Right cardiac atrium (tissue), 5 donors: Measurements from ENCODE around the gene ABTB1. TPM values are rescaled to one million over a fixed set of nuclear protein-coding genes. Genes with fewer than 3 reads are reported as not detected.

ENCODE experiments used
- ATAC-seq, 2 donors: fragments of 200-7000 bp; cut with Tn5 transposase; one replicate each; pipeline versions ENCODE4 v1.8.0 to v1.9.1; 2020; ENCODE audit warnings: moderate library complexity in 2 of 2, mild to moderate bottlenecking in 1 of 2
- DNase-seq, 3 donors: peaks; one replicate each; pipeline ENCODE4 v3.0.0-alpha.2; 2020
- H3K27ac ChIP-seq: one replicate; pipeline ENCODE4 v1.5.1; 2013; ENCODE audit warnings: mild to moderate bottlenecking, low read length, control low read depth, moderate library complexity
- H3K27me3 ChIP-seq: one replicate; pipeline ENCODE4 v1.6.1; 2013; ENCODE audit not compliant: control insufficient read depth, insufficient read depth
- H3K4me1 ChIP-seq: one replicate; pipeline ENCODE4 v1.6.1; 2013; ENCODE audit warnings: low read length; ENCODE audit not compliant: control insufficient read depth, insufficient read depth
- H3K4me3 ChIP-seq: one replicate; pipeline ENCODE4 v1.5.1; 2013; ENCODE audit warnings: low read length, control low read depth
- H3K9me3 ChIP-seq: one replicate; pipeline ENCODE4 v1.6.1; 2013; ENCODE audit warnings: low read length; ENCODE audit not compliant: control insufficient read depth
- WGBS: extraction: QIAGEN DNeasy Blood & Tissue Kit; methylation state at CpG from one replicate; pipeline ENCODE4 v1.1.7; 2013; 5-methylcytosine and 5-hydroxymethylcytosine counted together
- intact Hi-C, 4 donors: fragments of 100-400 bp; cut with DNase I; formaldehyde crosslinking; loops; one replicate each; pipeline versions ENCODE4 v1.11.0 to v1.14.0; 2022 to 2023
- polyA plus RNA-seq: library from polyadenylated mRNA; stranded (reverse); fragments of 200-250 nt; gene quantifications from one replicate; pipeline ENCODE4 v1.2.3, GENCODE V29; 2013
- total RNA-seq, 4 donors: library from RNA; stranded (reverse); fragmentation: NEBNext Ultra II Directional; extraction: Animal tissue kit (Norgen Biotek cat#: 25700); gene quantifications; one replicate each; pipeline ENCODE4 v1.2.1, GENCODE V29; 2021
- donor health status: healthy with polysubstance abuse.
- donor health status: DM: no; HTN: yes; CAD: no.
- donor health status: DM: no; HTN: no; CAD: no.
- donor health status: DM: no; HTN: yes; CAD: no; lungs with severe emphysema.
- donor health status: DM: yes; HTN: yes; CAD: no.

Gene ABTB1
- total and polyA plus RNA-seq, 5 donors = 20.2 to 47.1 (median 37.0) TPM

GRCh38 chr3:127634653-127635052, 38.1 kb upstream of the ABTB1 start:
- H3K4me3 ChIP-seq = no peak overlapping the region
- no peak for DNase-seq
- peaks cover 5% of the 10 kb centered on the region for H3K4me1 ChIP-seq
- H3K27me3 ChIP-seq = no peaks in the 10 kb centered on the region
- no peaks in the 10 kb centered on the region for H3K9me3 ChIP-seq
- 87% methylated on average over 12 of the region's 12 CpGs for WGBS
- no peak for ATAC-seq
- no peak overlapping the region for H3K27ac ChIP-seq
- intact Hi-C loops = no loop called here

- H3K9me3 ChIP-seq = no peaks in the 10 kb centered on the region
- ATAC-seq (peak; percentile 31 to 39), DNase-seq (no peak)
- WGBS = 74% methylated on average over 3 of the region's 3 CpGs
- H3K4me1 ChIP-seq = no peaks in the 10 kb centered on the region
- no peak overlapping the region for H3K4me3 ChIP-seq
- no peaks in the 10 kb centered on the region for H3K27me3 ChIP-seq
- no peak overlapping the region for H3K27ac ChIP-seq
- intact Hi-C loops = no loop called here
Observed at GRCh38 chr3:127637546-127637945, 35.2 kb upstream of the ABTB1 start.

GRCh38 chr3:127637971-127638370, 34.8 kb upstream of the ABTB1 start:
- no peak overlapping the region for H3K27ac ChIP-seq
- DNase-seq = no peak
- intact Hi-C loops = no loop called here
- no peaks in the 10 kb centered on the region for H3K27me3 ChIP-seq
- no peaks in the 10 kb centered on the region for H3K9me3 ChIP-seq
- H3K4me3 ChIP-seq = no peak overlapping the region
- no peak for ATAC-seq
- no peaks in the 10 kb centered on the region for H3K4me1 ChIP-seq

DNA sequence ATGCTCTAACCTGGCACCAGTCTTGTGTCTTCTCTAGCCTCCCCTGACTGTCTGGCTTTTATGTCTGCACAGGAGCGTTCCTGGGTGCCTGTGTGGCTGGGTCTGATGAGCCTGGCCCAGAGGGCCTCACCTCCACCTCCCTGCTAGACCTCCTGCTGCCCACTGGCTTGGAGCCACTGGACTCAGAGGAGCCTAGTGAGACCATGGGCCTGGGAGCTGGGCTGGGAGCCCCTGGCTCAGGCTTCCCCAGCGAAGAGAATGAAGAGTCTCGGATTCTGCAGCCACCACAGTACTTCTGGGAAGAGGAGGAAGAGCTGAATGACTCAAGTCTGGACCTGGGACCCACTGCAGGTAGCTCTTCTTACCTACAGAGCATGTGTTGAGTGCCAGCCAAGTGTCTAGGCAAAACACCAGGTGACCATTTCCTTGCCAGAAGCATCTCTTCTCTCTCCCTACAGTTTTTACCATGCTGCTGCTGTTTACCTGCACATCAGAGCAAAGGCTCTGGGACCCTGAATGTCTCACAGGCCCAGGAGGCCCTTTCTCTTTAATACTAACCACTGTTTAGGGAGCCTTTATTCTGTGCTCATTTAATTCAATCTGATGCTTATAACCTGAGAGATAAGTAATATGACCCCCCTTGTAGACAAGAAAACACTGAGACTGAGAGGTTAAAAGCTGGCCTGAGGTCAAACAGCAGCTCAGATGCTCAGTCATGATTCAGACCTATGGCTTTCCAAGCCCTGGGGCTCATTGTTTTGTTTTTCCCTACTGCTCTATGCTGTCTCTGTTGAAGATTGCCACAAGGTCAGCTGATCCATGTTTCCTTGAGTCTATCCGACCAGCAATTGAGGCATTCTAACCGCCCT, 33.3 kb upstream of the ABTB1 start:
- peak in 1 of 2 donors; percentile 48 for ATAC-seq
- intact Hi-C loops = loop anchor here in 1 of 4 donors (5.0 kb wide), 1 partner anchor 193 kb away; no protein-coding TSS in a partner anchor

GRCh38 chr3:127640042-127640355, 32.8 kb upstream of the ABTB1 start:
- no peaks in the 10 kb centered on the region for H3K9me3 ChIP-seq
- WGBS = over 99% methylated on average over 3 of the region's 3 CpGs
- no peaks in the 10 kb centered on the region for H3K4me1 ChIP-seq
- ATAC-seq (no peak), DNase-seq (no peak)
- intact Hi-C loops = loop anchor here in 1 of 4 donors (5.0 kb wide), 1 partner anchor 192 kb away; no protein-coding TSS in a partner anchor
- no peak overlapping the region for H3K27ac ChIP-seq
- no peak overlapping the region for H3K4me3 ChIP-seq
- no peaks in the 10 kb centered on the region for H3K27me3 ChIP-seq

More for the DNA sequence above, 33.3 kb upstream of the ABTB1 start:
- WGBS = 90% methylated on average over 5 of the region's 5 CpGs
- H3K9me3 ChIP-seq = no peaks in the 10 kb centered on the region
- no peaks in the 10 kb centered on the region for H3K27me3 ChIP-seq
- H3K4me3 ChIP-seq = no peak overlapping the region
- H3K4me1 ChIP-seq = no peaks in the 10 kb centered on the region
- H3K27ac ChIP-seq = no peak overlapping the region
- no peak for DNase-seq

DNA sequence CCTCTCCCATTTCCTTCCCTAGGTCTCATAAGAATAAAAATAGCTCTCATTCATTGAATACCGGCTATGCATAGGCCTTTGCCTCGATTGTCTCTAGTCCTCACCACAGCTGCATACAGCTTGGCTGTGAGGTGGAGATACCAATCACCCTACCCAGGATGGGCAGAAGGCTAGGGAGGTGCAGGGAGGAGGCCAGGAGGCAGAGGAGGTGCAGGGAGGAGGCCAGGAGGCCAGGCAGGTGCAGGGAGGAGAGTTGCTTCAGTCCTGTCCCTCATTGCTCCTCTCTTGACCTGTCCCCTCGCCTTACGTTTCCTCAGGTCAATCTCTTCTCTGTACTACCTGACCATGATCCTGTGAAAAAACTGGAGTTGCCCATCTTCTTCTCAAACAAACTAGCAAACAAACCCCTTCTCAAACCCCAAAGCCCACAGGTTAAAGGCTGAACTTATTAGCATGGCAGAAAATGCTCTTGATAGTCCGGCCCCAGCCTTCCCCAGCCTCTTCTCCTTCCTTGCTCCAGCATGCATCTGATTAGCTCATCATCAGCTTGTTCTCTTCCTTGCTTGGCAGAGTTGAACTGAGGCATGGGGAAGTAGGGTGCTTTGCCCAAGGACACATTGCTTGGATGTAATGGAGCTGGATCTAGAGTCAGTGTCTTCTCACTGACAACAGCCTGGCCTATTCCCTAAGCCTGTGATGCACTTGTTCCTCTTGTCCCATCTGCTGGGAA, 27.9 kb upstream of the ABTB1 start:
- ATAC-seq (no peak), DNase-seq (no peak)
- H3K4me3 ChIP-seq = no peak overlapping the region
- H3K27me3 ChIP-seq = no peaks in the 10 kb centered on the region
- no peak overlapping the region for H3K27ac ChIP-seq
- H3K4me1 ChIP-seq = no peaks in the 10 kb centered on the region
- intact Hi-C loops = loop anchor here in 1 of 4 donors (5.0 kb wide), 1 partner anchor 187 kb away; no protein-coding TSS in a partner anchor
- WGBS = 75% methylated on average over 5 of the region's 5 CpGs
- H3K9me3 ChIP-seq = no peaks in the 10 kb centered on the region

- Histone ChIP-seq H3K9me3 (no peaks in the 10 kb centered on the region), H3K4me3 (no peak overlapping the region), H3K27ac (no peak overlapping the region), H3K27me3 (no peaks in the 10 kb centered on the region), H3K4me1 (no peaks in the 10 kb centered on the region)
- DNase-seq = no peak
- 94% methylated on average over 8 of the region's 8 CpGs for WGBS
- peak in 1 of 2 donors; percentile 31 for ATAC-seq
- intact Hi-C loops = no loop called here
Observed at GRCh38 chr3:127645371-127646015, 27.3 kb upstream of the ABTB1 start.

DNA sequence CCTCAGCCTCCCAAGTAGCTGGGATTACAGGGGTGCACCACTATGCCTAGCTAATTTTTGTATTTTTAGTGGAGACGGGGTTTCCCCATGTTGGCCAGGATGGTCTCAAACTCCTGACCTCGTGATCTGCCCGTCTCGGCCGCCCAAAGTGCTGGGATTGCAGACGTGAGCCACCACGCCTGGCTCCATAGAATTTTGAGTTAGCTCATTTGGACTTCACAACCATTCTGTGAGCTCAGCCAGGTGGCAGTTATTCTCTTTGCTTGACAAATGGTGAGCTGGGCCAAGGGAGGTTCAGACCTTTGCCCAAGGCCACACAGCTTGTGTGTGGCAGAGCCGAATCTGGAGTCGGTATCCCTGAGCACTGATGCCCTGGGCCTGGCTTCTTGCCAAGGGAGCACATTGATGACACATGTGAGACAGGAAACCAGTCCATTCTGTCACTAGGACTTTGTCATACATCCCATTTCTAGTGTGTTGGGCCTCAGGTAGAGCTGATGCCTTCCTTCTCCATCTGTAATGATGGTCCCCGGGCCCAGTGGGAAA, 26.2 kb upstream of the ABTB1 start:
- intact Hi-C loops = no loop called here
- no peaks in the 10 kb centered on the region for H3K9me3 ChIP-seq
- DNase-seq = no peak
- 92% methylated on average over 10 of the region's 10 CpGs for WGBS
- no peak overlapping the region for H3K27ac ChIP-seq
- no peak for ATAC-seq
- no peaks in the 10 kb centered on the region for H3K27me3 ChIP-seq
- no peak overlapping the region for H3K4me3 ChIP-seq
- no peaks in the 10 kb centered on the region for H3K4me1 ChIP-seq

DNA sequence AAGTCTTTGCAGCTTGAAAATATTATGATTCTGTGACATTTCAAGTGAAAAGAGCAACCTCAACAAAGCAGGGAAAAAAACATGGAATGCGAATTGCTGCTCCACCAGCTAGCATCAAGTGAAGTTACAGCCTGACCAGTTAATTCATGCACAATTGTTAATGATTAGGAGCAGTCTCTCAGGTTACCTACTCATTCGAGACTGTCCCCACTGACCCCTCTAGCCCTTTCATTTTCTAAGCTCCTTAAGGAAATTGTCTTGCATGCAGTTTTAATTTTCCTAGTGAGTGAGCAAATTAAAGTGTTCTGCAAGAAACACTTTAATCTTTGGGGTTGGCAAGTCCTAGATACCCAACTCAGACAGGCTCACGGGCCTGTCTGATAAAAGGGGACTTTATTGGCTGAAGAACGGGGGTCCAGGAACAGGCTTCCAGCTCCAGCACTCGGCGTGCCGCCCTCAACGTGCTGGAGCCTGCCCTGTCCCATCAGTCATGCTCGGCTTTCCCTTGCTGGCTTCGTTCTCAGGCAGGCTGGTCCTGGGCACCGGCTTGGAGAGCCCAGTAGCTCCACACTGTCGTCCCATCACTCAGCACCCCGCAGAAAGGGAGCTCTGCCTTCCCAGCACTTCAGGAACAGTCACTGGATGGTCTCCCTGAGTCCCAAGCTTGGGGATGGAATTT, 25.4 kb upstream of the ABTB1 start:
- intact Hi-C loops = no loop called here
- WGBS = 74% methylated on average over 13 of the region's 13 CpGs
- no peak for ATAC-seq

DNA sequence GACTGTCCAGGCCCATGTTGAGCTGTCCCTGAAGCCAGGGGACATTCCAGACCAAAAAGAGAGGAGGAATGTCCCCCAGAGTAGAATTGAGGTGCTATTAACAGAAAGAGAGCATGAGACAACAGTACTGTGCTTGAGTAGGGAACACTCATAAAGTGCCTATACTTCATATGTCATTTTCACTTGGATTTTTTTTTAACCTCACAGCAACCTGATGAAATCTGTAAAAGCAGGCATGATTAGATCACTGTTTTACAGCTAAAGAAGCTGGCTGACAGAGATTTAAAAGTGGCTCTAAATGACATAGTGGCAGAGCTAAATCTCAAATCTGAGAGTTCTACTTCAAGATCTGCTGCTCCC, 24.9 kb upstream of the ABTB1 start:
- no peak overlapping the region for H3K4me3 ChIP-seq
- H3K4me1 ChIP-seq = no peaks in the 10 kb centered on the region
- no peak for DNase-seq
- no peaks in the 10 kb centered on the region for H3K27me3 ChIP-seq
- no peak overlapping the region for H3K27ac ChIP-seq
- ATAC-seq = no peak
- no peaks in the 10 kb centered on the region for H3K9me3 ChIP-seq
- intact Hi-C loops = no loop called here

More for the DNA sequence above, 25.4 kb upstream of the ABTB1 start:
- no peaks in the 10 kb centered on the region for H3K27me3 ChIP-seq
- no peak overlapping the region for H3K27ac ChIP-seq
- no peak overlapping the region for H3K4me3 ChIP-seq
- no peaks in the 10 kb centered on the region for H3K9me3 ChIP-seq
- DNase-seq = no peak
- no peaks in the 10 kb centered on the region for H3K4me1 ChIP-seq
